ENCODE measurements around the gene CXCL9. TPM values are rescaled to one million over a fixed set of nuclear protein-coding genes. Genes with fewer than 3 reads are reported as not detected.

Gene CXCL9
- total RNA-seq, 1 experiment from 2014 or later, result not detected

- H3K36me3 ChIP-seq (ENCODE audit: low read depth, low read length), result no peaks in the 10 kb centered on the region
- CTCF ChIA-PET, result no interaction called here
- H3K27ac ChIP-seq (ENCODE audit: low read length), result no peak overlapping the region
- BruUV-seq (replicated peaks), result no TSS peak
- H3K9me2 ChIP-seq (replicated peaks; ENCODE audit: low read length), result no peaks in the 10 kb centered on the region
- no peak for DNase-seq
- H2AFZ ChIP-seq (ENCODE audit: low read length), result no peak overlapping the region
- no peaks in the 10 kb centered on the region for H3K27me3 ChIP-seq (ENCODE audit: low read length)
- POLR2A ChIA-PET (ENCODE audit: unreplicated experiment), result no interaction called here
- H3K4me3 ChIP-seq (ENCODE audit: low read length), result no peak overlapping the region
- H4K20me1 ChIP-seq (ENCODE audit: low read length), result no peaks in the 10 kb centered on the region
- H3K4me1 ChIP-seq (ENCODE audit: insufficient read depth, low read length), result peaks cover 28% of the 10 kb centered on the region
- TF ChIP-seq EZH2 (IDR thresholded peaks at IDR 0.05; ENCODE audit: low read length, unreplicated experiment), result no peak
- TF ChIP-seq EZH2phosphoT487 (IDR thresholded peaks at IDR 0.05; ENCODE audit: borderline replicate concordance, low read length), result no peak
- TF ChIP-seq CTCF (conservative IDR thresholded peaks at IDR 0.05; ENCODE audit: low read depth, low read length), result no peak
- intact Hi-C loops (cut with micrococcal nuclease), result no loop called here
- no peak overlapping the region for H3K9ac ChIP-seq (ENCODE audit: low read length)
- no peak for ATAC-seq
- no peaks in the 10 kb centered on the region for H3K9me3 ChIP-seq (ENCODE audit: low read length)
- no peak overlapping the region for H3K4me2 ChIP-seq (ENCODE audit: low read length)
- no peaks in the 10 kb centered on the region for H3K79me2 ChIP-seq (ENCODE audit: low read length)
- no peaks in the 10 kb centered on the region for H3F3A ChIP-seq (ENCODE audit: low read length, unreplicated experiment)
Measured at GRCh38 chr4:76003620-76004019, 3.7 kb downstream of the CXCL9 start.

- intact Hi-C loops (cut with micrococcal nuclease), result no loop called here
- H3K9me3 ChIP-seq (ENCODE audit: low read length), result no peaks in the 10 kb centered on the region
- no peak overlapping the region for H3K4me3 ChIP-seq (ENCODE audit: low read length)
- POLR2A ChIA-PET (ENCODE audit: unreplicated experiment), result no interaction called here
- no TSS peak for BruUV-seq (replicated peaks)
- ATAC-seq, result no peak
- no peaks in the 10 kb centered on the region for H4K20me1 ChIP-seq (ENCODE audit: low read length)
- H3F3A ChIP-seq (ENCODE audit: low read length, unreplicated experiment), result no peaks in the 10 kb centered on the region
- no peaks in the 10 kb centered on the region for H3K27me3 ChIP-seq (ENCODE audit: low read length)
- H3K27ac ChIP-seq (ENCODE audit: low read length), result no peak overlapping the region
- CTCF ChIA-PET, result no interaction called here
- TF ChIP-seq EZH2phosphoT487 (IDR thresholded peaks at IDR 0.05; ENCODE audit: borderline replicate concordance, low read length) (no peak), EZH2 (IDR thresholded peaks at IDR 0.05; ENCODE audit: low read length, unreplicated experiment) (no peak), CTCF (conservative IDR thresholded peaks at IDR 0.05; ENCODE audit: low read depth, low read length) (no peak)
- DNase-seq, result no peak
- H3K9ac ChIP-seq (ENCODE audit: low read length), result no peak overlapping the region
- no peak overlapping the region for H3K4me2 ChIP-seq (ENCODE audit: low read length)
- H3K79me2 ChIP-seq (ENCODE audit: low read length), result no peaks in the 10 kb centered on the region
- H3K36me3 ChIP-seq (ENCODE audit: low read depth, low read length), result no peaks in the 10 kb centered on the region
- peaks cover 28% of the 10 kb centered on the region for H3K4me1 ChIP-seq (ENCODE audit: insufficient read depth, low read length)
- no peak overlapping the region for H2AFZ ChIP-seq (ENCODE audit: low read length)
- no peaks in the 10 kb centered on the region for H3K9me2 ChIP-seq (replicated peaks; ENCODE audit: low read length)
Measured at GRCh38 chr4:76003035-76003434, 4.3 kb downstream of the CXCL9 start.

- DNase-seq (peak; percentile 52), ATAC-seq (peak; percentile 51; the same call in 1 of the 2 replicates)
- H3K4me2 ChIP-seq (ENCODE audit: low read length), result 0 out of 2 replicates have a peak overlapping the region, but pooled peaks have one; percentile 0
Measured at GRCh38 chr4:76002176-76002575, 5.1 kb downstream of the CXCL9 start.

More at GRCh38 chr4:76002176-76002575, 5.1 kb downstream of the CXCL9 start:
- H2AFZ ChIP-seq (ENCODE audit: low read length), result no peak overlapping the region
- no peaks in the 10 kb centered on the region for H3K9me3 ChIP-seq (ENCODE audit: low read length)
- no TSS peak for BruUV-seq (replicated peaks)
- H3K36me3 ChIP-seq (ENCODE audit: low read depth, low read length), result no peaks in the 10 kb centered on the region
- H3K4me3 ChIP-seq (ENCODE audit: low read length), result no peak overlapping the region
- H3K27ac ChIP-seq (ENCODE audit: low read length), result no peak overlapping the region
- TF ChIP-seq EZH2phosphoT487 (IDR thresholded peaks at IDR 0.05; ENCODE audit: borderline replicate concordance, low read length), result no peak
- TF ChIP-seq EZH2 (IDR thresholded peaks at IDR 0.05; ENCODE audit: low read length, unreplicated experiment), result no peak
- no peak for TF ChIP-seq CTCF (conservative IDR thresholded peaks at IDR 0.05; ENCODE audit: low read depth, low read length)
- H3F3A ChIP-seq (ENCODE audit: low read length, unreplicated experiment), result no peaks in the 10 kb centered on the region
- no peaks in the 10 kb centered on the region for H3K79me2 ChIP-seq (ENCODE audit: low read length)
- POLR2A ChIA-PET (ENCODE audit: unreplicated experiment), result no interaction called here
- no peaks in the 10 kb centered on the region for H3K27me3 ChIP-seq (ENCODE audit: low read length)
- no peak overlapping the region for H3K9ac ChIP-seq (ENCODE audit: low read length)
- H4K20me1 ChIP-seq (ENCODE audit: low read length), result no peaks in the 10 kb centered on the region
- no peaks in the 10 kb centered on the region for H3K9me2 ChIP-seq (replicated peaks; ENCODE audit: low read length)
- intact Hi-C loops (cut with micrococcal nuclease), result no loop called here
- H3K4me1 ChIP-seq (ENCODE audit: insufficient read depth, low read length), result peaks cover 20% of the 10 kb centered on the region
- CTCF ChIA-PET, result no interaction called here
